Endodermal cell (in vitro differentiated cells): ENCODE data around the gene TEN1. TPM values are rescaled to one million over a fixed set of nuclear protein-coding genes. Genes with fewer than 3 reads are reported as not detected.

Experiments used
- DNase-seq: peaks from one replicate; pipeline ENCODE4 v3.0.0-alpha.2; 2017
- H3K27ac ChIP-seq: 2 replicates; pipeline ENCODE4 v1.5.1; 2013; ENCODE audit warnings: mild to moderate bottlenecking, low read depth, low read length, moderate library complexity
- H3K27me3 ChIP-seq: 2 replicates; pipeline ENCODE4 v1.6.1; 2013; ENCODE audit warnings: mild to moderate bottlenecking, low read length, moderate library complexity; ENCODE audit not compliant: insufficient read depth, control insufficient read depth, poor library complexity, severe bottlenecking
- H3K36me3 ChIP-seq: 2 replicates; pipeline ENCODE4 v1.7.0; 2013; ENCODE audit warnings: mild to moderate bottlenecking, low read length, moderate library complexity; ENCODE audit not compliant: control insufficient read depth, insufficient read depth
- H3K4me1 ChIP-seq: one replicate; pipeline ENCODE4 v1.7.0; 2013; ENCODE audit warnings: low read length; ENCODE audit not compliant: control insufficient read depth, insufficient read depth
- H3K4me3 ChIP-seq: 2 replicates; pipeline ENCODE4 v1.5.1; 2013; ENCODE audit warnings: mild to moderate bottlenecking, low read length, moderate library complexity
- H3K9ac ChIP-seq: 2 replicates; pipeline ENCODE4 v1.6.1; 2013; ENCODE audit warnings: mild to moderate bottlenecking, low read length, moderate library complexity; ENCODE audit not compliant: poor library complexity, severe bottlenecking; ENCODE audit errors: extremely low read depth
- H3K9me3 ChIP-seq: 2 replicates; pipeline ENCODE4 v1.6.1; 2013; ENCODE audit warnings: mild to moderate bottlenecking, low read length, moderate library complexity; ENCODE audit not compliant: control insufficient read depth
- H3K27ac Mint-ChIP-seq: 2 replicates; pipeline ENCODE4 v1.8.0; 2020; ENCODE audit warnings: mixed read lengths
- H3K27me3 Mint-ChIP-seq: 2 replicates; pipeline ENCODE4 v1.8.0; 2021; ENCODE audit warnings: mild to moderate bottlenecking, mixed read lengths; ENCODE audit not compliant: insufficient read depth
- H3K36me3 Mint-ChIP-seq: 2 replicates; pipeline ENCODE4 v1.8.0; 2020; ENCODE audit warnings: low read depth, mixed read lengths
- H3K4me1 Mint-ChIP-seq: 2 replicates; pipeline ENCODE4 v1.8.0; 2020; ENCODE audit warnings: mixed read lengths
- H3K4me3 Mint-ChIP-seq: 2 replicates; pipeline ENCODE4 v1.8.0; 2020; ENCODE audit warnings: mild to moderate bottlenecking, moderate library complexity, mixed read lengths
- H3K9me3 Mint-ChIP-seq: 2 replicates; pipeline ENCODE4 v1.8.0; 2020; ENCODE audit warnings: mild to moderate bottlenecking, mixed read lengths
- CTCF ChIP-seq: fragments of 200-600 bp; sonication (generic); conservative IDR thresholded peaks from 2 replicates; pipeline ENCODE4 v1.5.0; 2021; ENCODE audit warnings: antibody characterized with exemption, mild to moderate bottlenecking
- WGBS, 2 experiments: methylation state at CpG; one replicate each; pipeline versions ENCODE4 v1.1.5 to v1.1.7; 2013; ENCODE audit warnings: missing lambda C conversion rate in 2 of 2, mixed read lengths in 1 of 2; ENCODE audit not compliant: insufficient coverage in 1 of 2, insufficient read length in 1 of 2; 5-methylcytosine and 5-hydroxymethylcytosine counted together
- total RNA-seq, 2 donors: library from RNA; stranded (reverse); fragmentation: NEBNext Ultra II Directional in 1 of 2; extraction: Animal tissue kit (Norgen Biotek cat#: 25700) in 1 of 2; gene quantifications; 2 replicates in 1 of 2; 3 replicates in 1 of 2; pipeline ENCODE4 v1.2.1, GENCODE V29; 2021

The TEN1 gene
- total RNA-seq, 2 donors from 2014 or later: 12.1 to 15.3 TPM

- Histone ChIP-seq H3K4me1 (no peaks in the 10 kb centered on the region), H3K36me3 (peaks cover 87% of the 10 kb centered on the region), H3K27ac (no peak overlapping the region), H3K9me3 (no peaks in the 10 kb centered on the region), H3K9ac (no peak overlapping the region), H3K27me3 (no peaks in the 10 kb centered on the region), H3K4me3 (no peak overlapping the region)
- TF ChIP-seq CTCF: no peak
- Mint-ChIP-seq H3K9me3 (no peaks in the 10 kb centered on the region), H3K27me3 (no peaks in the 10 kb centered on the region), H3K27ac (peak overlapping the region; percentile 11), H3K4me1 (no peaks in the 10 kb centered on the region), H3K36me3 (peaks cover 77% of the 10 kb centered on the region), H3K4me3 (no peak overlapping the region)
- WGBS, 2 experiments: 94 to 97% methylated on average over 2 to 3 of the region's 3 CpGs
- DNase-seq: no peak
These were observed 70.2 kb downstream of the TEN1 start for GRCh38 chr17:76049239-76049638.

- Mint-ChIP-seq H3K9me3 (no peaks in the 10 kb centered on the region), H3K4me3 (no peak overlapping the region), H3K27me3 (no peaks in the 10 kb centered on the region), H3K4me1 (no peaks in the 10 kb centered on the region), H3K36me3 (peaks cover 70% of the 10 kb centered on the region), H3K27ac (peak overlapping the region; percentile 40)
- H3K9ac ChIP-seq: no peak overlapping the region
- H3K9me3 ChIP-seq: no peaks in the 10 kb centered on the region
- H3K4me3 ChIP-seq: no peak overlapping the region
- no peak for DNase-seq
- TF ChIP-seq CTCF: no peak
- no peaks in the 10 kb centered on the region for H3K4me1 ChIP-seq
- H3K36me3 ChIP-seq: peaks cover 87% of the 10 kb centered on the region
- WGBS, 2 experiments: 95% methylated on average over 13 to 15 of the region's 15 CpGs
- no peak overlapping the region for H3K27ac ChIP-seq
- H3K27me3 ChIP-seq: no peaks in the 10 kb centered on the region
These were observed 70.9 kb downstream of the TEN1 start for GRCh38 chr17:76049836-76050537.

Other genes starting within 250 kb of the TEN1 start
- 10 to 100 TPM; 26.7 to 33.2 TPM for gene GALK1, start 214.0 kb upstream of the TEN1 start, total RNA-seq
- 10 to 100 TPM; 38.0 to 39.0 TPM for gene UNK, start 194.4 kb upstream of the TEN1 start, total RNA-seq
- gene UNC13D, start 134.8 kb upstream of the TEN1 start, total RNA-seq: 1 to 10 TPM; 6.3 to 6.4 TPM
- 10 to 100 TPM; 74.3 to 82.7 TPM for gene WBP2, start 123.9 kb upstream of the TEN1 start, total RNA-seq
- 1 to 10 TPM; 1.6 to 2.7 TPM for gene TRIM47, start 100.7 kb upstream of the TEN1 start, total RNA-seq
- gene TRIM65, start 82.3 kb upstream of the TEN1 start, total RNA-seq: 10 to 100 TPM; 27.4 to 35.3 TPM
- gene MRPL38, start 74.4 kb upstream of the TEN1 start, total RNA-seq: 100 to 1,000 TPM; 103 to 118 TPM
- 10 to 100 TPM; 25.9 to 39.1 TPM for gene FBF1, start 38.2 kb upstream of the TEN1 start, total RNA-seq
- 10 to 100 TPM; 28.6 to 37.1 TPM for gene ACOX1, start 74 bp upstream of the TEN1 start, total RNA-seq
- 10 to 100 TPM in 1 of 2 donors, 1 to 10 TPM in 1; 7.3 to 11.7 TPM for gene CDK3, start 21.6 kb downstream of the TEN1 start, total RNA-seq
- under 1 TPM; 0.20 to 0.51 TPM for gene EVPL, start 48.1 kb downstream of the TEN1 start, total RNA-seq
- gene SRP68, start 93.3 kb downstream of the TEN1 start, total RNA-seq: 10 to 100 TPM; 73.9 to 78.0 TPM
- gene GALR2, start 95.5 kb downstream of the TEN1 start, total RNA-seq: not detected
- under 1 TPM in 1 of 2 donors, not detected in 1; 0.09 TPM for gene ZACN, start 99.9 kb downstream of the TEN1 start, total RNA-seq
- gene EXOC7, start 124.5 kb downstream of the TEN1 start, total RNA-seq: 100 to 1,000 TPM; 159 to 187 TPM
- gene FOXJ1, start 162.0 kb downstream of the TEN1 start, total RNA-seq: 10 to 100 TPM; 17.8 to 23.6 TPM